Upper lobe of left lung (tissue), 6 donors: Measurements from ENCODE around the gene IFIT1B. TPM values are rescaled to one million over a fixed set of nuclear protein-coding genes. Genes with fewer than 3 reads are reported as not detected.
"Not testable (repeated sequence)": the region's sequence is repeated elsewhere in the genome, so short reads cannot be mapped to it uniquely, and the experiment has no call there.

ENCODE experiments used
- ATAC-seq, 2 donors: fragments of 200-7000 bp; cut with Tn5 transposase; one replicate each; pipeline ENCODE4 v1.9.1; 2022; ENCODE audit warnings: mild to moderate bottlenecking in 2 of 2, moderate library complexity in 2 of 2; ENCODE audit not compliant: low FRiP score in 2 of 2
- DNase-seq, 2 donors: peaks; one replicate each; pipeline ENCODE4 v3.0.0-alpha.2; 2019 to 2020
- H3K27ac ChIP-seq, 4 donors: fragments of 200-600 bp; sonication (generic); one replicate each; pipeline ENCODE4 v1.5.1; 2016 to 2019
- H3K27me3 ChIP-seq, 4 donors: fragments of 200-600 bp; sonication (generic); one replicate each; pipeline ENCODE4 v1.5.1; 2017 to 2019
- H3K36me3 ChIP-seq, 4 donors: fragments of 200-600 bp; sonication (generic); one replicate each; pipeline ENCODE4 v1.5.1; 2016 to 2019
- H3K4me1 ChIP-seq, 4 donors: fragments of 200-600 bp; sonication (generic); one replicate each; pipeline ENCODE4 v1.5.1; 2018 to 2019
- H3K4me3 ChIP-seq, 4 donors: fragments of 200-600 bp; sonication (generic); one replicate each; pipeline ENCODE4 v1.5.1; 2017 to 2019; ENCODE audit warnings: mild to moderate bottlenecking in 2 of 4, moderate library complexity in 1 of 4
- H3K9me3 ChIP-seq, 4 donors: fragments of 200-600 bp; sonication (generic); one replicate each; pipeline ENCODE4 v1.5.1; 2018 to 2019
- CTCF ChIP-seq, 6 experiments: fragments of 450-650 bp in 4 of 6; fragments of 200-600 bp in 2 of 6; sonication (generic) in 2 of 6; IDR thresholded peaks; one replicate each; pipeline ENCODE4 v1.5.1; 2016 to 2019; ENCODE audit warnings: antibody characterized with exemption in 6 of 6
- EP300 ChIP-seq, 4 donors: sonication (generic); formaldehyde crosslinking; IDR thresholded peaks; one replicate each; pipeline ENCODE4 v1.5.1; 2017; ENCODE audit warnings: antibody characterized with exemption in 4 of 4, control low read depth in 2 of 4
- POLR2A ChIP-seq, 4 donors: fragments of 450-650 bp; IDR thresholded peaks; one replicate each; pipeline ENCODE4 v1.5.1; 2016 to 2017; ENCODE audit warnings: antibody characterized with exemption in 4 of 4, mild to moderate bottlenecking in 2 of 4
- POLR2AphosphoS5 ChIP-seq, 2 donors: sonication (generic); formaldehyde crosslinking; IDR thresholded peaks; one replicate each; pipeline ENCODE4 v1.5.1; 2017; ENCODE audit warnings: antibody characterized with exemption in 2 of 2
- WGBS, 2 donors: methylation state at CpG; one replicate each; pipeline ENCODE4 v1.1.5; 2017 to 2018; 5-methylcytosine and 5-hydroxymethylcytosine counted together
- total RNA-seq, 6 donors: library from RNA; depleted of rRNA in 4 of 6; stranded (reverse); fragments of >200 nt in 4 of 6; gene quantifications; one replicate each; pipeline versions ENCODE4 v1.1.0 to v1.2.1, GENCODE V29; 2016 to 2021
- donor health status: DM: no; HTN: no; CAD: no; lungs with moderate emphysema.
- donor health status: DM: no; HTN: yes; CAD: no; lungs with severe emphysema.

The IFIT1B gene
- total RNA-seq, 6 donors from 2014 or later, result 0.20 to 0.59 TPM; not detected in 4

GRCh38 chr10:89348481-89348880 is 29.4 kb upstream of the IFIT1B start:
- DNase-seq, result no peak
- Histone ChIP-seq H3K4me1 (peaks cover 38 to 59% (median 51%) of the 10 kb centered on the region in 4 donors), H3K9me3 (no peaks in the 10 kb centered on the region), H3K4me3 (no peak overlapping the region), H3K27me3 (no peaks in the 10 kb centered on the region), H3K36me3 (no peaks in the 10 kb centered on the region), H3K27ac (peak overlapping the region in 2 of 4 donors; percentile 68 to 72)
- WGBS, 2 donors, result 49 to 60% methylated on average over 5 of the region's 5 CpGs
- no peak for ATAC-seq
- TF ChIP-seq POLR2AphosphoS5 (IDR thresholded peaks at IDR 0.05) (no peak), EP300 (IDR thresholded peaks at IDR 0.05) (no peak), CTCF (IDR thresholded peaks at IDR 0.05) (no peak), POLR2A (IDR thresholded peaks at IDR 0.05) (no peak)

GRCh38 chr10:89348975-89349374 is 28.9 kb upstream of the IFIT1B start:
- WGBS, 2 donors, result 75 to 82% methylated on average over 2 of the region's 2 CpGs
- Histone ChIP-seq H3K27me3 (no peaks in the 10 kb centered on the region), H3K4me1 (peaks cover 38 to 59% (median 51%) of the 10 kb centered on the region in 4 donors), H3K9me3 (no peaks in the 10 kb centered on the region), H3K36me3 (no peaks in the 10 kb centered on the region), H3K27ac (peak overlapping the region in 1 of 4 donors; percentile 68), H3K4me3 (no peak overlapping the region)
- DNase-seq (no peak), ATAC-seq (no peak)
- TF ChIP-seq CTCF (IDR thresholded peaks at IDR 0.05), result no peak
- no peak for TF ChIP-seq POLR2AphosphoS5 (IDR thresholded peaks at IDR 0.05)
- no peak for TF ChIP-seq EP300 (IDR thresholded peaks at IDR 0.05)
- no peak for TF ChIP-seq POLR2A (IDR thresholded peaks at IDR 0.05)

- peak in 1 of 2 donors; percentile 78 for DNase-seq
- ATAC-seq, result peak; percentile 69 to 75
- H3K4me1 ChIP-seq, result peaks cover 38 to 57% (median 50%) of the 10 kb centered on the region in 4 donors
- not testable (repeated sequence) for H3K4me3 ChIP-seq, H3K36me3 ChIP-seq, H3K9me3 ChIP-seq, H3K27me3 ChIP-seq
- TF ChIP-seq POLR2AphosphoS5 (IDR thresholded peaks at IDR 0.05), result peak in 1 of 2 donors; percentile 14
- TF ChIP-seq POLR2A (IDR thresholded peaks at IDR 0.05), result peak in 1 of 4 donors; percentile 44
- WGBS, 2 donors, result 13 to 18% methylated on average over 7 of the region's 7 CpGs
- peak overlapping the region; percentile 78 to 90 (median 82) for H3K27ac ChIP-seq
Observed at GRCh38 chr10:89350631-89351315, 27.1 kb upstream of the IFIT1B start.

- no peak for TF ChIP-seq EP300 (IDR thresholded peaks at IDR 0.05)
- TF ChIP-seq POLR2A (IDR thresholded peaks at IDR 0.05), result no peak
- TF ChIP-seq POLR2AphosphoS5 (IDR thresholded peaks at IDR 0.05), result no peak
- TF ChIP-seq CTCF (IDR thresholded peaks at IDR 0.05), result no peak
- DNase-seq, result no peak
- Histone ChIP-seq H3K4me3 (no peak overlapping the region), H3K4me1 (peaks cover 38 to 50% (median 46%) of the 10 kb centered on the region in 4 donors), H3K27ac (peak overlapping the region; percentile 78 to 90 (median 82)), H3K27me3 (no peaks in the 10 kb centered on the region), H3K36me3 (no peaks in the 10 kb centered on the region), H3K9me3 (no peaks in the 10 kb centered on the region)
- peak in 1 of 2 donors; percentile 28 for ATAC-seq
- 52 to 56% methylated on average over 1 of the region's 1 CpG for WGBS, 2 donors
Observed at GRCh38 chr10:89351412-89351779, 26.5 kb upstream of the IFIT1B start.

- DNase-seq (peak in 1 of 2 donors; percentile 63), ATAC-seq (peak; percentile 69 to 87)
- H3K4me1 ChIP-seq, result peaks cover 33 to 45% (median 41%) of the 10 kb centered on the region in 4 donors
- no peak overlapping the region for H3K4me3 ChIP-seq
- TF ChIP-seq CTCF (IDR thresholded peaks at IDR 0.05) (no peak), POLR2AphosphoS5 (IDR thresholded peaks at IDR 0.05) (peak; percentile 44 to 51), EP300 (IDR thresholded peaks at IDR 0.05) (peak in 1 of 4 donors; percentile 18), POLR2A (IDR thresholded peaks at IDR 0.05) (peak in 1 of 4 donors; percentile 38)
- WGBS, 2 donors, result 46 to 55% methylated on average over 12 of the region's 12 CpGs
- H3K27ac ChIP-seq, result peak overlapping the region; percentile 78 to 90 (median 82)
- H3K9me3 ChIP-seq, result no peaks in the 10 kb centered on the region
- H3K27me3 ChIP-seq, result no peaks in the 10 kb centered on the region
- no peaks in the 10 kb centered on the region for H3K36me3 ChIP-seq
Observed at GRCh38 chr10:89351780-89352597, 25.9 kb upstream of the IFIT1B start.
